HepG2 (cell line): ENCODE results near the gene SEPHS1.

Source experiments
- ARNT ChIP-seq: fragments of 450-650 bp; IDR thresholded peaks from 2 replicates; pipeline ENCODE4 v1.6.1; 2017
- HNRNPLL ChIP-seq: fragments of 200-400 bp; formaldehyde crosslinking; IDR thresholded peaks from 2 replicates; pipeline ENCODE4 v1.6.1; 2017; ENCODE audit warnings: mild to moderate bottlenecking, low read depth, low read length; ENCODE audit not compliant: poor library complexity, severe bottlenecking
- JUND ChIP-seq: sonication (generic); formaldehyde crosslinking; IDR thresholded peaks from 2 replicates; pipeline ENCODE4 v1.8.0; 2022; ENCODE audit warnings: mild to moderate bottlenecking, missing genetic modification reagents
- KLF6 ChIP-seq: IDR thresholded peaks from 2 replicates; pipeline ENCODE4 v1.8.0; 2016; ENCODE audit warnings: missing biosample characterization, missing genetic modification reagents
- MATR3 ChIP-seq: sonication (generic); formaldehyde crosslinking; IDR thresholded peaks from 2 replicates; pipeline ENCODE4 v1.4.0; 2020; ENCODE audit warnings: missing genetic modification reagents
- PHF21A ChIP-seq: sonication (generic); formaldehyde crosslinking; IDR thresholded peaks from 2 replicates; pipeline ENCODE4 v1.5.0; 2020; ENCODE audit warnings: mild to moderate bottlenecking, missing genetic modification reagents
- THAP11 ChIP-seq: IDR thresholded peaks from 2 replicates; pipeline ENCODE4 v1.6.1; 2016; ENCODE audit warnings: missing biosample characterization, missing genetic modification reagents
- ZFAT ChIP-seq: sonication (generic); formaldehyde crosslinking; conservative IDR thresholded peaks from 2 replicates; pipeline ENCODE4 v1.8.1; 2023; ENCODE audit warnings: missing genetic modification reagents, inconsistent platforms
- ZNF274 ChIP-seq: sonication (generic); formaldehyde crosslinking; IDR thresholded peaks from 2 replicates; pipeline ENCODE4 v1.5.1; 2020; ENCODE audit warnings: mild to moderate bottlenecking, missing genetic modification reagents
- ZNF296 ChIP-seq: sonication (generic); formaldehyde crosslinking; conservative IDR thresholded peaks from 2 replicates; pipeline ENCODE4 v1.5.0; 2020; ENCODE audit warnings: mild to moderate bottlenecking, missing genetic modification reagents
- TF ChIP-seq, protein P1 (sequence below): sonication (generic); formaldehyde crosslinking; IDR thresholded peaks from 2 replicates; pipeline ENCODE4 v1.8.0; 2022; ENCODE audit warnings: missing genetic modification reagents, mild to moderate bottlenecking, borderline replicate concordance

DNA sequence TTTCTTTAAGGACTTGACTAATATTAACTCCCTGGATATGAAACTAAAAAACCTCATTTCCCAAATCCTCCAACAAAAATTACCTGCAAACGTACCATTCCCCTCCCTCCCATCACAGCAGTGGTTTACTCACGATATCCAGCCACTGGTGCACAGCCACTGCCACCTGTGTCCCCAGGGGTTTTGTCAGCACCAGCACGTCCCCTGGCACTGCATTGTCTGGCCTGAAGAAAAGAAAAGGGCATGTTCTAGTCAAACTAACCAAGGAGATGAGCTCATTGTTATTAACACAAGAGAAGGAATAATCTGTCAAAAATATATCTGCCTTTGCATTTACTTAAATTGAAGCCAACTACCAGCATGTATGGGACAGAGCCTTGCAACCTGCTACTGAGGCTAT lies 18.5 kb downstream of the SEPHS1 start:
- TF ChIP-seq ZNF296 (CRISPR knock-in tag) (no peak), HNRNPLL (no peak), THAP11 (CRISPR knock-in tag) (no peak), KLF6 (CRISPR knock-in tag) (no peak), PHF21A (no peak), MATR3 (CRISPR knock-in tag) (no peak), ZFAT (CRISPR knock-in tag) (no peak), ARNT (no peak), ZNF274 (CRISPR knock-in tag) (no peak), JUND (CRISPR knock-in tag) (no peak)
- TF ChIP-seq, protein P1, sequence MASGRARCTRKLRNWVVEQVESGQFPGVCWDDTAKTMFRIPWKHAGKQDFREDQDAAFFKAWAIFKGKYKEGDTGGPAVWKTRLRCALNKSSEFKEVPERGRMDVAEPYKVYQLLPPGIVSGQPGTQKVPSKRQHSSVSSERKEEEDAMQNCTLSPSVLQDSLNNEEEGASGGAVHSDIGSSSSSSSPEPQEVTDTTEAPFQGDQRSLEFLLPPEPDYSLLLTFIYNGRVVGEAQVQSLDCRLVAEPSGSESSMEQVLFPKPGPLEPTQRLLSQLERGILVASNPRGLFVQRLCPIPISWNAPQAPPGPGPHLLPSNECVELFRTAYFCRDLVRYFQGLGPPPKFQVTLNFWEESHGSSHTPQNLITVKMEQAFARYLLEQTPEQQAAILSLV (CRISPR knock-in tag) = no peak
